Transverse colon (tissue), 3 donors: ENCODE measurements around the gene PDILT.
"Not testable (repeated sequence)": the region's sequence is repeated elsewhere in the genome, so short reads cannot be mapped to it uniquely, and the experiment has no call there.

Experiments used
- CTCF ChIP-seq, 5 experiments: fragments of 200-600 bp in 3 of 5; fragments of 450-650 bp in 2 of 5; sonication (generic) in 3 of 5; IDR thresholded peaks; 1 replicate in 2 of 5; 2 replicates in 3 of 5; pipeline ENCODE4 v1.5.1; 2016 to 2017; ENCODE audit warnings: antibody characterized with exemption in 5 of 5, inconsistent platforms in 3 of 5, mild to moderate bottlenecking in 2 of 5, moderate library complexity in 1 of 5
- EP300 ChIP-seq: sonication (generic); formaldehyde crosslinking; IDR thresholded peaks from one replicate; pipeline ENCODE4 v1.6.1; 2017; ENCODE audit warnings: antibody characterized with exemption, low read depth
- POLR2A ChIP-seq: fragments of 450-650 bp; IDR thresholded peaks from one replicate; pipeline ENCODE4 v1.6.1; 2016; ENCODE audit warnings: antibody characterized with exemption, mild to moderate bottlenecking, moderate library complexity

DNA sequence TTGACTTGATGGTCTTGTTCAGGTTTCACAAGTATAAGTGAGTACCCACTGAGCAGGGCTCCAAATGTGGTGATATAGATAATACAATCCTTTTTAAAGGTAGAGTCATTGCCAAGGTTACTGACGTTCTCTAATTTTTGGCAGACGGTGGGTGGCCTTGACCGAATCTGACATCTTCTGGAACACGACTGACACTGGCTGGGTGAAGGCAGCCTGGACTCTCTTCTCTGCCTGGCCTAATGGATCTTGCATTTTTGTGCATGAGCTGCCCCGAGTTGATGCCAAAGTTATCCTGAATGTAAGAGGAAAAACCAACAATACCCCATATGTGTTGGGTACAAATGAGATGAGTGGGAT lies 19.2 kb upstream of the PDILT start:
- not testable (repeated sequence) for TF ChIP-seq EP300; CTCF (IDR thresholded peaks at IDR 0.05); POLR2A
